ENCODE data around the gene MRM1.

Gene MRM1

GRCh38 chr17:36631022-36631421 is 29.6 kb downstream of the MRM1 start:
- H3K4me1 Mint-ChIP-seq (ENCODE audit: low read depth) = peaks cover 3% of the 10 kb centered on the region
- H3K4me3 Mint-ChIP-seq = no peak overlapping the region
- no peak overlapping the region for H3K27ac Mint-ChIP-seq
- H3K36me3 Mint-ChIP-seq (ENCODE audit: low read depth) = no peaks in the 10 kb centered on the region
- H3K9me3 Mint-ChIP-seq = no peaks in the 10 kb centered on the region
- H3K27me3 Mint-ChIP-seq (ENCODE audit: low read depth) = peaks cover 17% of the 10 kb centered on the region

- Mint-ChIP-seq H3K36me3 (ENCODE audit: low read depth) (no peaks in the 10 kb centered on the region), H3K9me3 (no peaks in the 10 kb centered on the region), H3K27ac (no peak overlapping the region), H3K4me1 (ENCODE audit: low read depth) (peaks cover 3% of the 10 kb centered on the region), H3K4me3 (no peak overlapping the region), H3K27me3 (ENCODE audit: low read depth) (peaks cover 27% of the 10 kb centered on the region)
These were observed 31.8 kb downstream of the MRM1 start for GRCh38 chr17:36632916-36633771.

GRCh38 chr17:36640346-36640745 is 39.0 kb downstream of the MRM1 start:
- peaks cover 76% of the 10 kb centered on the region for H3K27me3 Mint-ChIP-seq (ENCODE audit: low read depth)
- H3K9me3 Mint-ChIP-seq = no peaks in the 10 kb centered on the region
- H3K4me1 Mint-ChIP-seq (ENCODE audit: low read depth) = peaks cover 12% of the 10 kb centered on the region
- no peak overlapping the region for H3K4me3 Mint-ChIP-seq
- H3K27ac Mint-ChIP-seq = no peak overlapping the region
- H3K36me3 Mint-ChIP-seq (ENCODE audit: low read depth) = no peaks in the 10 kb centered on the region

- H3K27me3 Mint-ChIP-seq (ENCODE audit: low read depth) = peaks cover 80% of the 10 kb centered on the region
- H3K36me3 Mint-ChIP-seq (ENCODE audit: low read depth) = no peaks in the 10 kb centered on the region
- H3K4me3 Mint-ChIP-seq = no peak overlapping the region
- peaks cover 12% of the 10 kb centered on the region for H3K4me1 Mint-ChIP-seq (ENCODE audit: low read depth)
- H3K27ac Mint-ChIP-seq = no peak overlapping the region
- no peaks in the 10 kb centered on the region for H3K9me3 Mint-ChIP-seq
These were observed 39.5 kb downstream of the MRM1 start for GRCh38 chr17:36640836-36641235.

GRCh38 chr17:36641331-36641876 is 40.0 kb downstream of the MRM1 start:
- H3K27ac Mint-ChIP-seq = no peak overlapping the region
- peaks cover 84% of the 10 kb centered on the region for H3K27me3 Mint-ChIP-seq (ENCODE audit: low read depth)
- peaks cover 12% of the 10 kb centered on the region for H3K4me1 Mint-ChIP-seq (ENCODE audit: low read depth)
- no peak overlapping the region for H3K4me3 Mint-ChIP-seq
- H3K36me3 Mint-ChIP-seq (ENCODE audit: low read depth) = no peaks in the 10 kb centered on the region
- H3K9me3 Mint-ChIP-seq = no peaks in the 10 kb centered on the region

GRCh38 chr17:36641877-36642845 is 40.8 kb downstream of the MRM1 start:
- peaks cover 89% of the 10 kb centered on the region for H3K27me3 Mint-ChIP-seq (ENCODE audit: low read depth)
- H3K36me3 Mint-ChIP-seq (ENCODE audit: low read depth) = no peaks in the 10 kb centered on the region
- no peak overlapping the region for H3K27ac Mint-ChIP-seq
- no peaks in the 10 kb centered on the region for H3K9me3 Mint-ChIP-seq
- H3K4me1 Mint-ChIP-seq (ENCODE audit: low read depth) = peaks cover 12% of the 10 kb centered on the region
- peak overlapping the region; percentile 81 for H3K4me3 Mint-ChIP-seq

- Mint-ChIP-seq H3K4me1 (ENCODE audit: low read depth) (peaks cover 12% of the 10 kb centered on the region), H3K27ac (no peak overlapping the region), H3K4me3 (peak overlapping the region; percentile 18), H3K27me3 (ENCODE audit: low read depth) (peaks cover 83% of the 10 kb centered on the region), H3K9me3 (no peaks in the 10 kb centered on the region), H3K36me3 (ENCODE audit: low read depth) (no peaks in the 10 kb centered on the region)
These were observed 41.8 kb downstream of the MRM1 start for GRCh38 chr17:36643086-36643685.

- no peaks in the 10 kb centered on the region for H3K9me3 Mint-ChIP-seq
- no peak overlapping the region for H3K27ac Mint-ChIP-seq
- H3K27me3 Mint-ChIP-seq (ENCODE audit: low read depth) = peaks cover 80% of the 10 kb centered on the region
- H3K36me3 Mint-ChIP-seq (ENCODE audit: low read depth) = no peaks in the 10 kb centered on the region
- H3K4me3 Mint-ChIP-seq = no peak overlapping the region
- peaks cover 14% of the 10 kb centered on the region for H3K4me1 Mint-ChIP-seq (ENCODE audit: low read depth)
These were observed 44.0 kb downstream of the MRM1 start for GRCh38 chr17:36645422-36645821.

GRCh38 chr17:36647636-36648035 is 46.3 kb downstream of the MRM1 start:
- peaks cover 8% of the 10 kb centered on the region for H3K4me1 Mint-ChIP-seq (ENCODE audit: low read depth)
- H3K36me3 Mint-ChIP-seq (ENCODE audit: low read depth) = no peaks in the 10 kb centered on the region
- H3K9me3 Mint-ChIP-seq = no peaks in the 10 kb centered on the region
- H3K27ac Mint-ChIP-seq = no peak overlapping the region
- H3K27me3 Mint-ChIP-seq (ENCODE audit: low read depth) = peaks cover 75% of the 10 kb centered on the region
- no peak overlapping the region for H3K4me3 Mint-ChIP-seq

- H3K27ac Mint-ChIP-seq = no peak overlapping the region
- H3K9me3 Mint-ChIP-seq = no peaks in the 10 kb centered on the region
- H3K27me3 Mint-ChIP-seq (ENCODE audit: low read depth) = peaks cover 66% of the 10 kb centered on the region
These were observed 48.9 kb downstream of the MRM1 start for GRCh38 chr17:36650096-36650775.

GRCh38 chr17:36653374-36653773 is 52.0 kb downstream of the MRM1 start:
- Mint-ChIP-seq H3K27ac (no peak overlapping the region), H3K36me3 (ENCODE audit: low read depth) (no peaks in the 10 kb centered on the region), H3K27me3 (ENCODE audit: low read depth) (peaks cover 70% of the 10 kb centered on the region), H3K4me1 (ENCODE audit: low read depth) (peaks cover 2% of the 10 kb centered on the region), H3K9me3 (no peaks in the 10 kb centered on the region), H3K4me3 (no peak overlapping the region)

More at GRCh38 chr17:36650096-36650775, 48.9 kb downstream of the MRM1 start:
- no peaks in the 10 kb centered on the region for H3K36me3 Mint-ChIP-seq (ENCODE audit: low read depth)
- H3K4me3 Mint-ChIP-seq = no peak overlapping the region
- peaks cover 2% of the 10 kb centered on the region for H3K4me1 Mint-ChIP-seq (ENCODE audit: low read depth)

- Mint-ChIP-seq H3K4me1 (ENCODE audit: low read depth) (peaks cover 2% of the 10 kb centered on the region), H3K27me3 (ENCODE audit: low read depth) (peaks cover 71% of the 10 kb centered on the region), H3K27ac (no peak overlapping the region), H3K4me3 (no peak overlapping the region), H3K36me3 (ENCODE audit: low read depth) (no peaks in the 10 kb centered on the region), H3K9me3 (no peaks in the 10 kb centered on the region)
These were observed 52.5 kb downstream of the MRM1 start for GRCh38 chr17:36653856-36654255.

- Mint-ChIP-seq H3K4me1 (ENCODE audit: low read depth) (no peaks in the 10 kb centered on the region), H3K27me3 (ENCODE audit: low read depth) (peaks cover 68% of the 10 kb centered on the region), H3K4me3 (no peak overlapping the region), H3K36me3 (ENCODE audit: low read depth) (no peaks in the 10 kb centered on the region), H3K27ac (no peak overlapping the region), H3K9me3 (no peaks in the 10 kb centered on the region)
These were observed 54.3 kb downstream of the MRM1 start for GRCh38 chr17:36655726-36656125.

- Mint-ChIP-seq H3K27me3 (ENCODE audit: low read depth) (peaks cover 68% of the 10 kb centered on the region), H3K4me1 (ENCODE audit: low read depth) (no peaks in the 10 kb centered on the region), H3K36me3 (ENCODE audit: low read depth) (no peaks in the 10 kb centered on the region), H3K9me3 (no peaks in the 10 kb centered on the region), H3K27ac (no peak overlapping the region), H3K4me3 (no peak overlapping the region)
These were observed 56.0 kb downstream of the MRM1 start for GRCh38 chr17:36657390-36657762.
